Testis (tissue), 3 donors: Measurements from ENCODE around the gene INTS4. TPM values are rescaled to one million over a fixed set of nuclear protein-coding genes. Genes with fewer than 3 reads are reported as not detected.
"Not testable (repeated sequence)": the region's sequence is repeated elsewhere in the genome, so short reads cannot be mapped to it uniquely, and the experiment has no call there.

Experiments used
- DNase-seq: peaks from one replicate; pipeline ENCODE4 v3.0.0-alpha.2; 2019
- H3K27ac ChIP-seq, 2 donors: fragments of 200-600 bp; sonication (generic); one replicate each; pipeline ENCODE4 v1.5.1; 2019
- H3K27me3 ChIP-seq: fragments of 200-600 bp; sonication (generic); one replicate; pipeline ENCODE4 v1.5.1; 2019
- H3K36me3 ChIP-seq: fragments of 200-600 bp; sonication (generic); one replicate; pipeline ENCODE4 v1.5.1; 2017; ENCODE audit warnings: low read depth; ENCODE audit errors: missing control alignments
- H3K4me1 ChIP-seq: fragments of 200-600 bp; sonication (generic); one replicate; pipeline ENCODE4 v1.5.1; 2019
- H3K4me3 ChIP-seq, 2 donors: fragments of 200-600 bp; sonication (generic); one replicate each; pipeline ENCODE4 v1.5.1; 2017 to 2019
- H3K9me3 ChIP-seq: fragments of 200-600 bp; sonication (generic); one replicate; pipeline ENCODE4 v1.5.1; 2017
- CTCF ChIP-seq, 3 experiments: fragments of 450-650 bp in 2 of 3; fragments of 200-600 bp in 1 of 3; sonication (generic) in 1 of 3; IDR thresholded peaks; one replicate each; pipeline ENCODE4 v1.5.1; 2016 to 2019; ENCODE audit warnings: antibody characterized with exemption in 3 of 3, mild to moderate bottlenecking in 2 of 3, moderate library complexity in 1 of 3
- POLR2A ChIP-seq: fragments of 450-650 bp; IDR thresholded peaks from one replicate; pipeline ENCODE4 v1.6.1; 2017; ENCODE audit warnings: antibody characterized with exemption, mild to moderate bottlenecking, moderate library complexity
- WGBS, 2 donors: methylation state at CpG; one replicate each; pipeline ENCODE4 v1.1.5; 2018; 5-methylcytosine and 5-hydroxymethylcytosine counted together
- intact Hi-C: fragments of 100-400 bp; cut with DNase I; formaldehyde crosslinking; loops from one replicate; pipeline ENCODE4 v1.15.1; 2023; ENCODE audit warnings: low total_unique reads
- polyA plus RNA-seq: library from polyadenylated mRNA; stranded (reverse); fragments of 350-450 nt; fragmentation: Illumina TruSeq; extraction: RNeasy Lipid Tissue Mini Kit (QIAGEN cat#74804); gene quantifications from one replicate; pipeline ENCODE4 v1.2.3, GENCODE V29; 2014; ENCODE audit warnings: low read depth, low replicate concordance; ENCODE audit not compliant: insufficient read depth
- total RNA-seq, 2 donors: library from RNA; depleted of rRNA; stranded (reverse); fragments of >200 nt; gene quantifications; one replicate each; pipeline ENCODE4 v1.2.3, GENCODE V29; 2016

Gene INTS4
- total and polyA plus RNA-seq, 3 donors from 2014 or later = 20.2 to 48.2 (median 37.4) TPM

- TF ChIP-seq POLR2A (no peak), CTCF (IDR thresholded peaks at IDR 0.05) (no peak)
- Histone ChIP-seq H3K36me3 (no peaks in the 10 kb centered on the region), H3K27me3 (no peaks in the 10 kb centered on the region), H3K9me3 (no peaks in the 10 kb centered on the region), H3K4me1 (no peaks in the 10 kb centered on the region), H3K4me3 (no peak overlapping the region), H3K27ac (no peak overlapping the region)
- DNase-seq = no peak
- WGBS, 2 donors = 93% methylated on average over 1 of the region's 1 CpG
- intact Hi-C loops = no loop called here
Measured at GRCh38 chr11:78015878-78016277, 21.4 kb upstream of the INTS4 start.

- DNase-seq, H3K4me3 ChIP-seq, H3K27me3 ChIP-seq, H3K36me3 ChIP-seq, H3K27ac ChIP-seq, H3K9me3 ChIP-seq, intact Hi-C loops, H3K4me1 ChIP-seq: not testable (repeated sequence)
- WGBS, 2 donors = 66 to 67% methylated on average over 6 of the region's 6 CpGs
Measured at GRCh38 chr11:78014937-78015520, 20.6 kb upstream of the INTS4 start.

- intact Hi-C loops = no loop called here
Measured at GRCh38 chr11:78011301-78011700, 16.8 kb upstream of the INTS4 start.

GRCh38 chr11:78010755-78011154 lies 16.3 kb upstream of the INTS4 start:
- no peak overlapping the region for H3K4me3 ChIP-seq
- no peak for DNase-seq
- TF ChIP-seq CTCF (IDR thresholded peaks at IDR 0.05) (no peak), POLR2A (no peak)
- no peaks in the 10 kb centered on the region for H3K36me3 ChIP-seq
- H3K27me3 ChIP-seq = no peaks in the 10 kb centered on the region
- no peaks in the 10 kb centered on the region for H3K4me1 ChIP-seq
- H3K27ac ChIP-seq = no peak overlapping the region
- intact Hi-C loops = no loop called here
- WGBS, 2 donors = 94 to 95% methylated on average over 6 of the region's 6 CpGs
- no peaks in the 10 kb centered on the region for H3K9me3 ChIP-seq

More at GRCh38 chr11:78011301-78011700, 16.8 kb upstream of the INTS4 start:
- DNase-seq = no peak
- H3K4me3 ChIP-seq = no peak overlapping the region
- H3K27me3 ChIP-seq = no peaks in the 10 kb centered on the region
- TF ChIP-seq CTCF (IDR thresholded peaks at IDR 0.05) (no peak), POLR2A (no peak)
- 78 to 85% methylated on average over 2 of the region's 2 CpGs for WGBS, 2 donors
- H3K36me3 ChIP-seq = no peaks in the 10 kb centered on the region
- H3K27ac ChIP-seq = no peak overlapping the region
- H3K4me1 ChIP-seq = no peaks in the 10 kb centered on the region
- H3K9me3 ChIP-seq = no peaks in the 10 kb centered on the region

GRCh38 chr11:78010304-78010703 lies 15.8 kb upstream of the INTS4 start:
- TF ChIP-seq POLR2A = no peak
- TF ChIP-seq CTCF (IDR thresholded peaks at IDR 0.05) = no peak
- no peaks in the 10 kb centered on the region for H3K36me3 ChIP-seq
- WGBS, 2 donors = 97 to 100% methylated on average over 1 of the region's 1 CpG
- intact Hi-C loops = no loop called here
- H3K9me3 ChIP-seq = no peaks in the 10 kb centered on the region
- H3K27ac ChIP-seq = no peak overlapping the region
- DNase-seq = no peak
- H3K27me3 ChIP-seq = no peaks in the 10 kb centered on the region
- no peaks in the 10 kb centered on the region for H3K4me1 ChIP-seq
- no peak overlapping the region for H3K4me3 ChIP-seq
